GM23338 (cell line): ENCODE results near the gene MUC5AC. TPM values are rescaled to one million over a fixed set of nuclear protein-coding genes. Genes with fewer than 3 reads are reported as not detected.

Source experiments
- ATAC-seq: fragments of 200-7000 bp; cut with Tn5 transposase; 3 replicates; pipeline ENCODE4 v1.9.1; 2020
- DNase-seq: peaks from one replicate; pipeline ENCODE4 v3.0.0-alpha.2; 2015; ENCODE audit warnings: low spot score
- H2AFZ ChIP-seq: fragments of 200-600 bp; sonication (generic); 2 replicates; pipeline ENCODE4 v1.8.0; 2016; ENCODE audit warnings: antibody characterized with exemption, mild to moderate bottlenecking, moderate library complexity
- H3F3A ChIP-seq: fragments of 200-600 bp; sonication (generic); replicated peaks from 2 replicates; pipeline ENCODE4 v1.8.0; 2017; ENCODE audit warnings: antibody characterized with exemption, mixed run types, low read depth
- H3K27ac ChIP-seq: fragments of 200-600 bp; sonication (generic); 2 replicates; pipeline ENCODE4 v1.6.1; 2016; ENCODE audit warnings: low read depth
- H3K27me3 ChIP-seq: fragments of 200-600 bp; sonication (generic); 2 replicates; pipeline ENCODE4 v1.8.0; 2016; ENCODE audit warnings: mild to moderate bottlenecking, mixed run types, moderate library complexity; ENCODE audit not compliant: insufficient read depth
- H3K36me3 ChIP-seq: fragments of 200-600 bp; sonication (generic); 2 replicates; pipeline ENCODE4 v1.8.0; 2016; ENCODE audit warnings: mild to moderate bottlenecking; ENCODE audit not compliant: insufficient read depth
- H3K4me1 ChIP-seq: fragments of 200-600 bp; sonication (generic); 2 replicates; pipeline ENCODE4 v1.8.0; 2016; ENCODE audit warnings: mild to moderate bottlenecking, moderate library complexity; ENCODE audit not compliant: insufficient read depth
- H3K4me2 ChIP-seq: fragments of 200-600 bp; sonication (generic); 2 replicates; pipeline ENCODE4 v1.7.1; 2017; ENCODE audit warnings: mixed run types
- H3K4me3 ChIP-seq: fragments of 200-600 bp; sonication (generic); 2 replicates; pipeline ENCODE4 v1.6.1; 2016; ENCODE audit warnings: mixed run types
- H3K79me2 ChIP-seq: fragments of 200-600 bp; sonication (generic); replicated peaks from 2 replicates; pipeline ENCODE4 v1.8.0; 2017; ENCODE audit warnings: mild to moderate bottlenecking; ENCODE audit not compliant: insufficient read depth
- H3K9me2 ChIP-seq: fragments of 200-600 bp; sonication (generic); 2 replicates; pipeline ENCODE4 v1.8.0; 2017; ENCODE audit not compliant: insufficient read depth
- H4K20me1 ChIP-seq: fragments of 200-600 bp; sonication (generic); replicated peaks from 2 replicates; pipeline ENCODE4 v1.8.0; 2017; ENCODE audit warnings: mild to moderate bottlenecking; ENCODE audit not compliant: insufficient read depth
- H3K27ac Mint-ChIP-seq: 2 replicates; pipeline ENCODE4 v1.8.0; 2020; ENCODE audit warnings: inconsistent platforms, mild to moderate bottlenecking, moderate library complexity, mixed read lengths
- H3K27me3 Mint-ChIP-seq: 3 replicates; pipeline ENCODE4 v1.8.0; 2022; ENCODE audit warnings: low read depth, mild to moderate bottlenecking, moderate library complexity, mixed read lengths, inconsistent platforms; ENCODE audit not compliant: insufficient read depth, poor library complexity
- H3K36me3 Mint-ChIP-seq: 3 replicates; pipeline ENCODE4 v1.8.0; 2021; ENCODE audit warnings: low read depth, mild to moderate bottlenecking, inconsistent platforms, moderate library complexity, mixed read lengths
- H3K4me1 Mint-ChIP-seq: 3 replicates; pipeline ENCODE4 v1.8.0; 2020; ENCODE audit warnings: mild to moderate bottlenecking, inconsistent platforms, mixed read lengths
- H3K4me3 Mint-ChIP-seq: 3 replicates; pipeline ENCODE4 v1.8.0; 2021; ENCODE audit warnings: moderate library complexity, mild to moderate bottlenecking, inconsistent platforms, mixed read lengths
- H3K9me3 Mint-ChIP-seq: 3 replicates; pipeline ENCODE4 v1.8.0; 2020; ENCODE audit warnings: moderate library complexity, mild to moderate bottlenecking, inconsistent platforms, mixed read lengths
- CREB1 ChIP-seq: fragments of 250-450 bp; sonication (Bioruptor Pico); IDR thresholded peaks from 2 replicates; pipeline ENCODE4 v1.5.0; 2020; ENCODE audit warnings: low read depth, mild to moderate bottlenecking, moderate library complexity
- EZH2 ChIP-seq: fragments of 200-600 bp; sonication (generic); IDR thresholded peaks from one replicate; pipeline ENCODE4 v1.8.0; 2017; ENCODE audit warnings: antibody characterized with exemption, mild to moderate bottlenecking, low read depth; ENCODE audit not compliant: unreplicated experiment
- EZH2phosphoT487 ChIP-seq: fragments of 200-600 bp; sonication (generic); IDR thresholded peaks from one replicate; pipeline ENCODE4 v1.8.1; 2018; ENCODE audit warnings: antibody characterized with exemption; ENCODE audit not compliant: unreplicated experiment
- JUNB ChIP-seq: IDR thresholded peaks from one replicate; pipeline ENCODE4 v1.6.1; 2016; ENCODE audit warnings: antibody characterized with exemption; ENCODE audit not compliant: unreplicated experiment
- NANOG ChIP-seq: IDR thresholded peaks from 2 replicates; pipeline ENCODE4 v1.6.1; 2016; ENCODE audit warnings: antibody characterized with exemption, borderline replicate concordance
- POLR2AphosphoS5 ChIP-seq: IDR thresholded peaks from 2 replicates; pipeline ENCODE4 v1.6.1; 2016; ENCODE audit warnings: antibody characterized with exemption, low read depth
- REST ChIP-seq: IDR thresholded peaks from one replicate; pipeline ENCODE4 v1.6.1; 2018; ENCODE audit warnings: antibody characterized with exemption; ENCODE audit not compliant: unreplicated experiment
- STAT1 ChIP-seq: IDR thresholded peaks from one replicate; pipeline ENCODE4 v1.6.1; 2016; ENCODE audit warnings: antibody characterized with exemption; ENCODE audit not compliant: unreplicated experiment
- ZNF114 ChIP-seq: fragments of 250-450 bp; sonication (Bioruptor Pico); IDR thresholded peaks from 2 replicates; pipeline ENCODE4 v1.5.0; 2020; ENCODE audit warnings: mild to moderate bottlenecking, moderate library complexity
- ZNF331 ChIP-seq: fragments of 250-450 bp; sonication (Bioruptor Pico); IDR thresholded peaks from 2 replicates; pipeline ENCODE4 v1.5.0; 2020; ENCODE audit warnings: low read depth, mild to moderate bottlenecking, moderate library complexity
- ZNF462 ChIP-seq: fragments of 250-450 bp; sonication (Bioruptor Pico); IDR thresholded peaks from 2 replicates; pipeline ENCODE4 v1.5.0; 2020; ENCODE audit warnings: mild to moderate bottlenecking, moderate library complexity
- polyA plus RNA-seq: library from polyadenylated mRNA; unstranded; fragments of >200 nt; fragmentation: Nextera tagmentation; extraction: Ambion mirVana; gene quantifications from 2 replicates; pipeline ENCODE4 v1.2.1, GENCODE V29; 2016
- total RNA-seq: library from RNA; depleted of rRNA; stranded (reverse); fragments of >200 nt; shearing (Covaris generic); gene quantifications from 2 replicates; pipeline ENCODE4 v1.2.3, GENCODE V29; 2014
- TF ChIP-seq, protein P1 (sequence below): IDR thresholded peaks from 2 replicates; pipeline ENCODE4 v1.6.1; 2016; ENCODE audit warnings: antibody characterized with exemption
- TF ChIP-seq, protein P2 (sequence below), 2 experiments: fragments of 200-600 bp in 1 of 2; sonication (generic) in 1 of 2; conservative IDR thresholded peaks; 2 replicates each; pipeline versions ENCODE4 v1.5.1 to v1.6.1; 2016 to 2017; ENCODE audit warnings: antibody characterized with exemption in 2 of 2, low read depth in 2 of 2, mild to moderate bottlenecking in 2 of 2, moderate library complexity in 1 of 2

The MUC5AC gene
- total and polyA plus RNA-seq, 2 experiments from 2014 or later, result not detected

GRCh38 chr11:1116104-1116503, 41.6 kb upstream of the MUC5AC start:
- H3K27me3 Mint-ChIP-seq, result peaks cover 7% of the 10 kb centered on the region

More at GRCh38 chr11:1116104-1116503, 41.6 kb upstream of the MUC5AC start:
- H3K27ac Mint-ChIP-seq, result no peak overlapping the region
- no peak for ATAC-seq
- no peaks in the 10 kb centered on the region for H3K36me3 Mint-ChIP-seq
- Histone ChIP-seq H2AFZ (no peak overlapping the region), H3K79me2 (no peaks in the 10 kb centered on the region), H3K4me3 (no peak overlapping the region), H4K20me1 (no peaks in the 10 kb centered on the region), H3K27me3 (no peaks in the 10 kb centered on the region), H3K4me1 (no peaks in the 10 kb centered on the region), H3K4me2 (no peak overlapping the region), H3K27ac (no peak overlapping the region), H3K9me2 (no peaks in the 10 kb centered on the region), H3F3A (no peaks in the 10 kb centered on the region), H3K36me3 (no peaks in the 10 kb centered on the region)
- DNase-seq, result no peak
- TF ChIP-seq JUNB (no peak), POLR2AphosphoS5 (no peak), ZNF462 (CRISPR knock-in tag) (no peak), NANOG (no peak), ZNF114 (CRISPR knock-in tag) (no peak), CREB1 (no peak), STAT1 (no peak), EZH2 (no peak), EZH2phosphoT487 (no peak), REST (no peak), ZNF331 (CRISPR knock-in tag) (no peak)
- TF ChIP-seq, protein P1, sequence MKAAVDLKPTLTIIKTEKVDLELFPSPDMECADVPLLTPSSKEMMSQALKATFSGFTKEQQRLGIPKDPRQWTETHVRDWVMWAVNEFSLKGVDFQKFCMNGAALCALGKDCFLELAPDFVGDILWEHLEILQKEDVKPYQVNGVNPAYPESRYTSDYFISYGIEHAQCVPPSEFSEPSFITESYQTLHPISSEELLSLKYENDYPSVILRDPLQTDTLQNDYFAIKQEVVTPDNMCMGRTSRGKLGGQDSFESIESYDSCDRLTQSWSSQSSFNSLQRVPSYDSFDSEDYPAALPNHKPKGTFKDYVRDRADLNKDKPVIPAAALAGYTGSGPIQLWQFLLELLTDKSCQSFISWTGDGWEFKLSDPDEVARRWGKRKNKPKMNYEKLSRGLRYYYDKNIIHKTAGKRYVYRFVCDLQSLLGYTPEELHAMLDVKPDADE, result no peak
- TF ChIP-seq, protein P2, sequence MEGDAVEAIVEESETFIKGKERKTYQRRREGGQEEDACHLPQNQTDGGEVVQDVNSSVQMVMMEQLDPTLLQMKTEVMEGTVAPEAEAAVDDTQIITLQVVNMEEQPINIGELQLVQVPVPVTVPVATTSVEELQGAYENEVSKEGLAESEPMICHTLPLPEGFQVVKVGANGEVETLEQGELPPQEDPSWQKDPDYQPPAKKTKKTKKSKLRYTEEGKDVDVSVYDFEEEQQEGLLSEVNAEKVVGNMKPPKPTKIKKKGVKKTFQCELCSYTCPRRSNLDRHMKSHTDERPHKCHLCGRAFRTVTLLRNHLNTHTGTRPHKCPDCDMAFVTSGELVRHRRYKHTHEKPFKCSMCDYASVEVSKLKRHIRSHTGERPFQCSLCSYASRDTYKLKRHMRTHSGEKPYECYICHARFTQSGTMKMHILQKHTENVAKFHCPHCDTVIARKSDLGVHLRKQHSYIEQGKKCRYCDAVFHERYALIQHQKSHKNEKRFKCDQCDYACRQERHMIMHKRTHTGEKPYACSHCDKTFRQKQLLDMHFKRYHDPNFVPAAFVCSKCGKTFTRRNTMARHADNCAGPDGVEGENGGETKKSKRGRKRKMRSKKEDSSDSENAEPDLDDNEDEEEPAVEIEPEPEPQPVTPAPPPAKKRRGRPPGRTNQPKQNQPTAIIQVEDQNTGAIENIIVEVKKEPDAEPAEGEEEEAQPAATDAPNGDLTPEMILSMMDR (conservative IDR thresholded peaks at IDR 0.05; ENCODE audit: low read depth in 2 of 2), result no peak
- no peaks in the 10 kb centered on the region for H3K9me3 Mint-ChIP-seq
- no peaks in the 10 kb centered on the region; the same call in 2 of the 3 replicates for H3K4me1 Mint-ChIP-seq
- no peak overlapping the region for H3K4me3 Mint-ChIP-seq
